Measurements from ENCODE around the gene INTS7.
A peak's percentile ranks its signal among the peaks of the same experiment; 100 is the strongest.

The INTS7 gene

GRCh38 chr1:212035123-212035834 is at the start of gene INTS7, which contains the start of gene DTL:
TSS of gene INTS7 (minus strand) at chr1:212035557. CDS start at chr1:212035437, 120 bp downstream.
TSS of gene DTL (plus strand) at chr1:212035748. CDS start at chr1:212035891, 143 bp downstream.
- peak; percentile 96 to 100 (median 100) for DNase-seq

GRCh38 chr1:212082765-212083406 is 47.5 kb upstream of the INTS7 start:
- no peak for DNase-seq

- no peak for DNase-seq
These were observed 43.5 kb upstream of the INTS7 start for GRCh38 chr1:212078826-212079225.

DNA sequence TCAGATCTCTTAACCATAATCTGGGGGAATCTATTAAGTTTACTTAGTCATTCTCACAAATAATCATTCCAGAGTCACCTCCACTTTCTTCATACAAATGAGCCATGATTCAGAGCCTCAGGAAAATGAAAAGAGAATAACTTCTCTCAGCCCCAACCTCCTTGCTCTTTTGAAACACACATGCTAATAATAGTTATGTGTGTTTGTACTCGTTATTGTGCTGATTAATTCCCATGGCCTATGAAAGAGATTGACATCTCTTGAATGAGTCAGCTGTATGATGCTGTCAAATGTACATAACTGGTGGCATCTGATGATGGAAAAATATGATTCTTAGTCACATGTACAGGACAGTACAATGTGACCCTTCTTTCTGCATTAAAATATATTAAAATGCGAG is 41.7 kb upstream of the INTS7 start:
- no peak for DNase-seq

DNA sequence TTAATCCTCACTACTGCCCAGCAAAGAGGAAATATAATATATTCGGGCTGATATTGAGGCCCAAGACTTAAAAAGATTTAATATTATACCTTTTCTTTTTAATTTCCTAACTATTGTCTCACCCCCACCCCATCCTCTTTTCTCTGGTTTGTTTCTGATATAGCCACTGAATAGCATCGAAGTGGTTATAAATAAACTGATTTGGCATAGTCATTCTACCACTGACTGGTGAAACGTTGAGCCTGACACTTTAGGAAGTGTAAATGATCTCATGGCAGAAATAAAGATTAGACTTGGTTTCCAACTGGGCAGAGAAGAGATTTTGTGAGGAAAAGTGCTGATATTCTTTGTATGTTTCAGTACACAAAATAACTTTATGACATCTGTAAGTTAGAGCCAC is 39.5 kb upstream of the INTS7 start:
- no peak for DNase-seq

DNA sequence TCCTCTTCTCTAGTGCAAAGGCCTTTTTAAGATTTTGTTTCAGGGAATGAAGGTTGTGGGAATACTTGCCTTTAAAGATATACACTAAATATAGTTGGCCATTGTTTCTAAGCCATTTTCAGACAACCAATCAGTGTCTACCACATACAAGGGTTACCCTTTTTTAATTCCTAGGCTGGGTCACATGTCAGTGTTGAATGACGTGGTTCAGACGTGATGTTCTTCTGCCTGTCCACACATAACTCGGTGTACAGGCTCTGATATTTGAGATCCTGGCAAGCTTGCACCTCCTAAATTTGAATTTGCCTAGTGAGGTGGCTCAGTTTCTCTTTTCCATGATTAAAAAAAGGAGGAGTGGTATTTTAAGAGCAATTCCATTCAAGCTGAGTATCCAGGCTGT is 39.0 kb upstream of the INTS7 start:
- no peak for DNase-seq

DNA sequence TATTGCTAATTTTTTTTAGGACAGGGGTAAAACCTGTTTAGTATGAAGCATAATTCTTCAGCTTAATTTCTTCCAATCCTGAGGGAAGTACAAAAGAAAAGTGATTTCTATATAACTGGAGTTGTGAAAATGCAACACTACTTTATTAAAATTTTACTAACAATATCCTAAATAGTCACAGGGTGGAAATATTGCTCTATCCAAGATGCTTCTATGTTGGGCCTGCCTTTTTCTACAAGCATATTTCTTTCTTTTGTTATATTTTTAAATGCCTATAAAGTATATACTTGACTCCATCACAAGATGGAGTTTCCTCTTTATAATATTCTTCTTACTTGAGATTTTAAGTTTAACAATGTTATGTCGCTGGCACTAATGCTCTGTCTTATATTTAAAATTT is 38.1 kb upstream of the INTS7 start:
- DNase-seq = no peak

DNA sequence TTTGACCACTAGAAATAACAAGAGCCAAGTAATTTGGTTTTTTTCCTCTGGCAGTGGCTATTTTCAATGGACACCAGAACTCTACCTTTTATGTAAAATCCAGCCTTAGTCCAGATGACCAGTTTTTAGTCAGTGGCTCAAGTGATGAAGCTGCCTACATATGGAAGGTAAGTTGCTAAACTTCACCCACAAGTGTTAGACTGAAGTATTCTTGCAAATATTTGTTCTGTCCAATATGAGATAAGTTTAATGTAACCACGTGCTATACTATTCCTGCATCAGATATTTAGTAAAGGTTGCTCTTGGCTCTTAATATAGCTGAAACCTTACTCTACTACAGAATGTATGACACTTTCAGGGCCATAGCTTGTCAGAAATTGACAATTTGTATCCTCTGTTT is 36.7 kb upstream of the INTS7 start:
- DNase-seq = no peak

DNA sequence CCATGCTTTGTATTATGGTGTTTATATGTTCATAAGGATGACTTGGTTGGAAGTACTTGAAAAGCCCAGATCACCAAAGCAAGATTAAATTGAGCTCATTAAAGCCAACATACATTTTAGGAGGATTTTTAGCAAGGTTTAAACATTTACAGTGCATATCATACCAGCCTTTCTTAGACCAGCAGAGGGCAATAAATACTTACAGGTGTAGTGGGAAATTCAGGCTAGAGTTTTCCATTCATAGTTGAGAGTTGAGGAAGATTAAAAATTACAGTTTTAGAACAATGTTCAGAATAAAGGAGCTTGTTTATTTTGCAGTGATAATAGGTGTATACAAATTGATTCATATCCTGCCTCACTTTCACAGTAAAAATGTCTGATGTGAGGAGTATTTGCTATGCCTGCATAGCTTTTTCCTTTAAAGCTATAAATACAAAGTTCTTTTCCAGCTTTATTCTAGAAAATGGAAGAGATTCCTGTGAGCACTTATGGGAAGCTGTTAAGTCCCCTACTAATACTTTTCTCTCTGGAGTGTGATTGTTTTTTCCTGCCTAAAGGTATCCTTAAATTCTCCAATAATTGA is 35.5 kb upstream of the INTS7 start:
- DNase-seq = peak in 1 of 3 experiments; percentile 57

DNA sequence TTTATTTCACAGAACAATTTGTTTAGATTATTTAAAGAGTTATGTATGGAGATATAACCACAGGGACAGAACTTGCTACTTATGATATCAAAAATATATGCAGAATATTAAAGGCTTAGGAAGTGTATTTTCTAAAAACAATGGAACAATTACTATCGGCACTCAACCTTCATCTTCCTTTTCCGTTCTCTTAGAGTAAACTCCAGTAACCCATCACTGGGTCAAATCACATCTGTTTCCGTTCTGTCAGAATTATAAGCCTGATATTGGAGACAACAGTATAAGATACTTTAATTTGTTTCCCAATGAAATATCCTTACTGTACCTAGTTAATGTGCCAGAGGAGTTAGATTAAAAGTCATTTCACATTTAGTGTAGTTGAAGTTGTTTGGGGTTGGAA is 32.4 kb upstream of the INTS7 start:
- no peak for DNase-seq

- DNase-seq = peak; percentile 5 to 61 (median 12)
These were observed 27.6 kb upstream of the INTS7 start for GRCh38 chr1:212062832-212063438.

- DNase-seq = peak in 1 of 3 experiments; percentile 19
These were observed 25.5 kb upstream of the INTS7 start for GRCh38 chr1:212060632-212061472.

DNA sequence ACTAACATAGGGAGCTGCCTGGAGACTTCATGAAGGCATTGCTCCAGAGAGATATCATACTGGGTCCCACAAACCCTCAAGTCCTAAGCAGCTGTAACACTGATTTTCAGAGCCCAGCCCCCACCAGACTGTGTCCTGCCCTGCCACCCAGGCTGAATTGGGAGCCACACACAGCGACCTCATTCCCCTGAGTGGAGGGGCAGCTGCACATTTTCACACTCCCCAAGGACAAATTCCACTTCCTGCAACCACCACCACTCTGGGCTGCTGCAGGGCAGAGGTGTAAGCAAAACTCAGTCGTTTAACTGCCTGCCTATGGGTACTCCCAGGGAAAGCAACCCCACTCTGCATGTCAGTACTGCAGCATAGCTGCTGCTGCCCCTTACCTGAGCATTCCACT is 20.0 kb upstream of the INTS7 start:
- no peak for DNase-seq

- no peak for DNase-seq
These were observed 18.6 kb upstream of the INTS7 start for GRCh38 chr1:212053993-212054392.

DNA sequence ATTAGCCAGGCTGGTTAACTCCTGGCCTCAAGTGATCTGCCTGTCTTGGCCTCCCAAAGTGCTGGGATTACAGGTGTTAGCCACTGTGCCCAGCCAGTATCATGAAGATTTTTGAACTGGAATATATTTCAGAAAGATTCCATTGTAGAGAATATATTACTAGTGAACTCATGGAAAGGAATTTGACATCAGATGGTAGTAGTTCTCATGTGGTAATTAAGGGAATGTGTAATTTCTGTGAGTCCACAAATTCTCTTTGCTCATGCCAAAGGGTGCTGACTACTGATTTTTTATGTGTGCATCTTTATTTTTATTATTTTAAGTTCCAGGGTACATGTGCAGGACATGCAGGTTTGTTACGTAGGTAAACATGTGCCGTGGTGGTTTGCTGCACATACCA is 10.6 kb upstream of the INTS7 start:
- no peak for DNase-seq

DNA sequence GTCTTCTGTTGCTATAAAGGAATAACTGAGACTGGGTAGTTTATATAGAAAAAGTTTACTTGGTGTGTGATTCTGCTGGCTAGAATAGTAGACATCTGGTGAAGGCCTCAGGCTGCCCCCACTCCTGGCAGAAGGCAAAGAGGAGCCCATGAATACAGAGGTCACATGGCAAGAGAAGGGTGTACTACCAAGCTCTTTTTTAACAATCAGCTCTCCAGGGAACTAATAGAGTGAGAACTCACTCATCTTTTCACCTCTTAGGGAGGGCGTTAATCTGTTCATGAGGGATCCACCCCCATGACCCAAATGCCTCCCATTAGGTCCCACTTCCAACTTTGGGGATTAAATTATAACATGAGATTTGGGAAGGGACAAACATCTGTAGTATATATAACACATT is 9.5 kb upstream of the INTS7 start:
- no peak for DNase-seq

DNA sequence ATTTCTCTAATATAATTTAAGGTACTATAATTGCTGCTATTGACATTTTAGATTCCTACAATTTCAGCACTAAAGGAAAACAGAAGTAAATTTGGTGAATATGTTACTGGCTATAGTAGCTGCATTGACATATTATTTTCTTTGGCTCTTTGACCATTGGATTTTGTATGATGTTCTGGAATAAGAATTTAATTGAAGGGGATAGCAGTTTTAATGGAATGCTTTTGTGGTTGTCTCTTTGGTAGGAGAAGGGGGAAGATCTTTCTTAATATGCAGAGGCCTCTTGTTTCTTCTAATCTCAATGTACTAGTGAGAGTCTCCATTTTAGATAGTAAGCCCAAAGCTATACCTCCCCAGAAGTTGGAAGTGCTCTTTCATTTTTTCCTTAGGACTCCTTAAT is 7.1 kb upstream of the INTS7 start:
- DNase-seq = no peak

GRCh38 chr1:212040629-212041412 is 5.5 kb upstream of the INTS7 start:
- DNase-seq = no peak

- DNase-seq = no peak
These were observed 4.3 kb upstream of the INTS7 start for GRCh38 chr1:212039622-212040021.

- DNase-seq = peak in 1 of 3 experiments; percentile 11
These were observed 2.5 kb upstream of the INTS7 start for GRCh38 chr1:212037900-212038299.

DNA sequence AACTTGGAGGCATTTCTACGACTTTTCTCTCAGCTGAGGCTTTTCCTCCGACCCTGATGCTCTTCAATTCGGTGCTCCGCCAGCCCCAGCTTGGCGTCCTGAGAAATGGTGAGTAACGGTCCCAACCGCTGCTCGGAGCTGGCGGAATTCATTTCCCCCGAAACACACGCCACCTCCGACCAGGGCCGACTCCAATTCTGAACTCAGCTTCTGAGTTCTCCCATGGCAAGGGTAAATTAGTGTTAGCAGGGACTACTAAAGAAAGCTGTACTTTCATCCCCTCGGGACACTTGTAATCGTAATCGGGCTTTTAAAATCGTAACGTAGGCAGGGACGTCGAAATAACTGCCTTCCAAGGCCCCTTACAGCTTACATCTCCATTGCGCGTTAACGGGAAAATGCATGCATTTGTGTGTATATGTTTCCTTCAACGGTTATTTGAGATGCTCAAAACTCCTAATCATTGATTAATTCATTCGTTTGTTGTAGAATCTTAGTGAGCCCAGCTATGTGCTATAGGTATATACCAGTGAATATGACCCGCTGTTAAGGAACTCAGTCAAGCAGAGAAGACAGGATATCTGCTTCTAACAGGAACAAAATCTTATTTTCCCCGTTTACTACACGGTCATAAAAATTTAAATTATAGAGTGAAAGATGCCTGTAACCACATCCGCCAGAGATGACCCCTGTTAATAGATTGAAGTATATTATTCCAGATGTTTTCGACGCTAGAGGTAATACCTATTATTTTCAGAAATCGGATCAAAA is 663 bp upstream of the INTS7 start:
- DNase-seq = peak in 2 of 3 experiments; percentile 11 to 76

Measured in NCI-H1417 (cell line).